H1 (cell line): Measurements from ENCODE around the gene LRRC30. TPM values are rescaled to one million over a fixed set of nuclear protein-coding genes. Genes with fewer than 3 reads are reported as not detected.

Source experiments
- CBX8 ChIP-seq: fragments of 300-800, 300-1000 bp; sonication (generic); IDR thresholded peaks from 2 replicates; pipeline ENCODE4 v1.7.1; 2016; ENCODE audit warnings: low read depth, low read length, borderline replicate concordance
- CEBPB ChIP-seq: IDR thresholded peaks from 2 replicates; pipeline ENCODE4 v1.6.1; 2012; ENCODE audit warnings: low read depth, low read length
- CREB1 ChIP-seq: IDR thresholded peaks from 2 replicates; pipeline ENCODE4 v1.6.1; 2012; ENCODE audit warnings: inconsistent platforms
- E2F6 ChIP-seq: IDR thresholded peaks from 2 replicates; pipeline ENCODE4 v1.6.1; 2012; ENCODE audit warnings: inconsistent platforms
- RAD21 ChIP-seq, 2 experiments: IDR thresholded peaks in 1 of 2; conservative IDR thresholded peaks in 1 of 2; 2 replicates each; pipeline ENCODE4 v1.6.1; 2011; ENCODE audit warnings: low read depth in 2 of 2, low read length in 2 of 2, improper control_type of control experiment in 1 of 2, inconsistent platforms in 1 of 2, mild to moderate bottlenecking in 1 of 2, moderate library complexity in 1 of 2
- TAF7 ChIP-seq: optimal IDR thresholded peaks from 2 replicates; pipeline ENCODE3; 2011; ENCODE audit warnings: low read depth, mild to moderate bottlenecking, inconsistent platforms, low read length, moderate library complexity, borderline replicate concordance
- TCF12 ChIP-seq: IDR thresholded peaks from 2 replicates; pipeline ENCODE4 v1.6.1; 2011; ENCODE audit warnings: low read depth, mild to moderate bottlenecking, low read length
- TEAD4 ChIP-seq: IDR thresholded peaks from 2 replicates; pipeline ENCODE4 v1.6.1; 2012; ENCODE audit warnings: low read depth, low read length, inconsistent platforms, mixed read lengths
- polyA plus RNA-seq, 7 experiments: library from polyadenylated mRNA; depleted of rRNA in 3 of 7; stranded (reverse) in 5 of 7; unstranded in 2 of 7; fragments of >200 nt in 5 of 7; fragments of 200-250 nt in 2 of 7; gene quantifications; 1 replicate in 5 of 7; 2 replicates in 1 of 7; 4 replicates in 1 of 7; pipeline versions ENCODE4 v1.2.1 to v1.2.3, GENCODE V29; 2011 to 2013; ENCODE audit warnings: missing spikeins in 2 of 7, mixed read lengths in 2 of 7
- total RNA-seq: library from RNA; stranded (reverse); fragmentation: NEBNext Ultra II Directional; extraction: Animal tissue kit (Norgen Biotek cat#: 25700); gene quantifications from 2 replicates; pipeline ENCODE4 v1.2.1, GENCODE V29; 2021

LRRC30 gene
- total and polyA plus RNA-seq, 2 of the 8 experiments (the other 6 are each of a cell fraction or from before 2014, with no cell fraction given), result not detected

DNA sequence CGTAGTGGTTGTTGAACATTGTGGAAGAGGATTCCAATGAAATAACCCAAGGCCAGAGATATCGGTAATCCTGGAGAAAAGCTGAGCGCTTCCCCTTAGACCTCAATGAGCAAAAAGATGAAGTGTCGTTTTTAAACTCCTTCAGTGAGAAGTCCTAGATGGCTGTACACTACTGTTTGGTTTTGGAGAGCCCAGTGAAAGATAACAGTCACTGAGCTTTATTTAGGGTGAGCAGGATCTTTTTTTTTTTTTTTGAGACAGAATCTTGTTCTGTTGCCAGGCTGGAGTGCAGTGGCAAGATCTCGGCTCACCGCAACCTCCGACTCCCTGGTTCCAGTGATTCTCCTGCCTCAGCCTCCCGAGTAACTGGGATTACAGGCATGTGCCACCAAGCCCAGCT is 24.2 kb downstream of the LRRC30 start (continued):
- TF ChIP-seq RAD21 (IDR thresholded peaks at IDR 0.05 in 1 of 2, conservative IDR thresholded peaks at IDR 0.05 in 1 of 2; ENCODE audit: low read depth in 2 of 2, low read length in 2 of 2) (no peak), CEBPB (no peak), E2F6 (no peak), CREB1 (no peak), TEAD4 (no peak), CBX8 (no peak), TAF7 (no peak), TCF12 (no peak)
